Measurements from ENCODE around the gene CSTF2T.

- TF ChIP-seq CTCF (conservative IDR thresholded peaks at IDR 0.05 in 1 of 2, IDR thresholded peaks at IDR 0.05 in 1 of 2; ENCODE audit: extremely low read depth in 1 of 2, insufficient read depth in 1 of 2, low read depth in 1 of 2, low read length in 2 of 2) (no peak), EZH2 (IDR thresholded peaks at IDR 0.05; ENCODE audit: borderline replicate concordance, low read length) (no peak)
Measured at GRCh38 chr10:51744235-51745000, 45.0 kb upstream of the CSTF2T start.
